HG03103 (cell line): ENCODE data around the gene STX2.
A peak's percentile ranks its signal among the peaks of the same experiment; 100 is the strongest.

ENCODE experiments used
- ATAC-seq: cut with Tn5 transposase; IDR thresholded peaks from one replicate; pipeline ENCODE4 v1.9.1; 2021; ENCODE audit warnings: low read depth; ENCODE audit not compliant: unreplicated experiment

Gene STX2

DNA sequence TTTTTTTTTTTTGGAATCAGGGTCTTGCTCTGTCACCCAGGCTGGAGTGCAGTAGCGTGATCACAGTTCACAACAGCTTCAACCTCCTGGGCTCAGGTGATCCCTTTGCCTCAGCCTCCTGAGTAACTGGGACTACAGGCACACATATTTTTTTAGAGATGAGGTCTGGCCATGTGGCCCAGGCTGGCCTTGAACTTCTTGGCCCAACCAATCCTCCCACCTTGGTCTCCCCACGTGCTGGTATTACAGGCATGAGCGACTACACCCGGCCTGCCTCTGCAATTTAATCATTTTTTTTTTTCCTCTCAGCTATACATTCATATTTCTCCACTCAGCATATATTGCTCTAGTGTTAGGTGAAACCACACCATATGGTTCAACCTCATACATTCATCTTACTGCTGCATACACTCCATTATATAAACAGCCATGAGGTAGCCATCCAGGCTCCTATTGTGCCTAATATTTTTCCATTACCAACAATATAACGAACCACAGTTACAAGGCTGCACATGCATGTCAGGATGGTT is 7.1 kb downstream of the STX2 start:
- ATAC-seq: no peak

DNA sequence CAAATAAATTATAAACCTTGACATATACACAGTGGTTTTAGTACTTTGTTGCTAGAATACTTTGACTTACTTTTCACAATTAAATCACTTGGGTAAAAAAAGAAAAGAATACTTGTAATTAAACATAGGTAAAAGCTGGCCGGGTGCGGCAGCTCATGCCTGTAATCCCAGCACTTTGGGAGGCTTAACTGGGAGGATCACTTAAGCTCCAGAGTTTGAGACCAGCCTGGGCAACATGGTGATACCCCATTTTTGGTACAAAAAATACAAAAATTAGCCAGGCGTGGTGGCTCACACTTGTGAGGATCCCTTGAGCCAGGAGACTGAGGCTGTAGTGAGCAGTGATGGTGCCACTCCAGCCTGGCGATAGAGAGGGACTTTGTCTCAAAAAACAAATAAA is 7.8 kb downstream of the STX2 start:
- ATAC-seq: no peak

DNA sequence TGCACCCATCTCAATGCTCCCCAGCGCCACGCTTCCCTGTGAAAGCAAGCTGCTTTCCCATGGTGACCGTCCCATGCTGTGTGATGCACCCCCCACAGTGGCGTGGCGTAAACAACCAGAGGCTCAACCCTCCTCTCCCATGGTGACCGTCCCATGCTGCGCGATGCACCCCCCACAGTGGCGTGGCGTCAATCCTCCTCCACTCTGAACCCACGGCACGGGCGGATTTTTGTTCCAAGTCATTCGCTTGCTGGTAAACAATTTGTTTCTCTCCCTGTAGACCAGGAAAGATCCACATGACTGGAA is 8.9 kb downstream of the STX2 start:
- ATAC-seq: no peak

DNA sequence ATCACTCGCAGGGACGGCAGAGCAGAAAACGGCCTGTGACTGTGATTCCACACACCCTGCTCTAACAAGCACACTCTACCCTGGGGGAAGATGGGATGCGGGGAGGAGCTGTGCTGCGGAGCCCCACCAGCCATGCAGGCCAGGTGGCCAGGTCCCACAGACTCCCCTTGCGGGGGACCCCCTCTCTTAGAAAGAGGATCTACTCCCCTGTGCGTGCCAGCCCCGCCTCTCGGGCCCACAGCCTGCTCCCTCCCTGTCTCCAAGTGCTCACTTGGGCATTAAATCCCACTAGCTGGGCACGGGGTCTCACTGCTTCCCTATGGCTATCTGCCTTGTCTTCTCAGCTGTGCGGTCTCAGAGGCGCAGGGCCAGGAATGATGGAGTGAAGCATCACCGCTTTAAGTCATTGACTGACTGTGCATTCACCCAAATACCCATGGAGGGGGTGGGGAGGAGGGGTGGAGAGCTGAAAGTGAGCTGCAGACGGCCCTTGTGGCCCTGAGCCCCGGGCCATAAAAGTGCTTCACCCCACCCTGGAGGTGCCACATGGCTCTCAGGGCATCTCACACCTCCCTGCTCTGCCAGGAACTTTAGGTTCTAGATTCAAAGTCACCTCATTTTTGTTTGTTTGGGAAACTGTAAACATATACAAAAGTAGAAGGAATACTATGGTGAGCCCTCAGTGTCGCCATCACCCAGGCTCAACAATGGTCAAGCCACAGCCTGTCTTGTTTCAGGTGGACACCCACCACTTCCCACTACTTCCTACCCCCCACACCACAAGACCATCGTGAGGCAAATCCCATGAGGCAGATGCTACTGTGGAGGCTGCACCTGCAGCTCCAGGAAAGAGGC is 9.4 kb downstream of the STX2 start:
- ATAC-seq: no peak

DNA sequence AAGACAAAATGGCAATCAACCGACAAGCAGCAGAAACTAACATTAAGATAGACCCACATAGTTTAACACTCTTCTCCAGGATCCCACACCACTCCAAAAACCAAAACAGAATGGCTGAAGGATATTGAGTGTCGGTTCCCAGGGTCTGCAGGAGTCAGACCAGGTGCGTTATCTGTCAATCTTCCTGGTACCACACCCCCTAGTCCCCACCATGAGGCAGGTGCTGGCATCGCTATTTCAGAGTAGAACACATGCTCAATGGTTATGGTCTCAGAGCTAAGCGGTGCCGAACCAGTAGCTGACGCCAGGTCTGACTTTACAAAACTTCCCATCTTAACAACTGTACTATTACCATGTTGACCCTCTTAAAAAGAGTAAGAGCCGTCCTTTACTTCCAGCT is 10.2 kb downstream of the STX2 start:
- ATAC-seq: no peak

DNA sequence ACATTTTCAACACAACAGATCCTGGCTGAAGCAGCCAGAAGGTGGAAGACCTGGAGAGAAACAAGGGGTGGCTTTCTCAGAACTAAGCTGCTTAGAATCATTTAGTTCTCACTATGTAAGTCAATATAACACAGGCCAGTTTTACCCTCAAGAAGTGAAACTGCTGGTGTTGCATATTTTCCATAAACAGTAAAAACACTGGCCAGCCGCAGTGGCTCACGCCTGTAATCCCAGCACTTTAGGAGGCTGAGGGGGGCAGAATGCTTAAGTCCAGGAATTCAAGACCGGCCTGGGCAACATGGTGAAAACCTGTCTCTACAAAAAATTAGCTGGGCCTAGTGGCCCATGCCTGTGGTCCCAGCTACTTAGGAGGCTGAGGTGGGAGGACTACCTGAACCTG is 11.6 kb downstream of the STX2 start:
- ATAC-seq: no peak

DNA sequence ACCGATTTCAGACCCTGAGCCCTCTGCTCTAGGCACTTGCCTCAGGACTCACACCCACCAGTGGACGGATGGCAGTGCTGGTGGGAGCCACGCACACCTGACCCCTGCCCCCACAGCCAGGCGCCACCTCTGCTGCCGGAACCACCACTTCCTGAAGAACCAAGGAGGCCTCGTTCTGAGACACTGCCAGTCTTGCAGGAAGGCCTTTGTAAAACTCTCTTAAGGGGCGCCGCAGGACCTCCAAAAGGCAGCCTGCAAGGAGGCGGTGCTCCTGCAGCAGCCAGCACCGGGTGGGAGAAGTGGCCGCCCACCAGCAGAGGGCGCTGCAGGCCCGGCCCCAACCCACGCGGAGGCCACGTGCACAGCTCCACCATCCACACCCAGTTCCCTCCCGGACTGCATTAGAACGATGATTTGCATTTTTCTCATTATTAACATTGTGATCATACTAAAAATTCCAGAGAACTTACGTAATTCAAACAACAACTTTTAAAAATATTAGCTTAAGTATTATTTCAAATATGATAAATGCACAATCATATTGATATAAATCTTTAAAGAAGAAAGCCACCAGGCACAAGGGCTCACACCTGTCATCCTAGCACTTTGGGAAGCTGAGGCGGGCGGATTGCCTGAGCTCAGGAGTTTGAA is 12.8 kb downstream of the STX2 start:
- ATAC-seq: no peak

DNA sequence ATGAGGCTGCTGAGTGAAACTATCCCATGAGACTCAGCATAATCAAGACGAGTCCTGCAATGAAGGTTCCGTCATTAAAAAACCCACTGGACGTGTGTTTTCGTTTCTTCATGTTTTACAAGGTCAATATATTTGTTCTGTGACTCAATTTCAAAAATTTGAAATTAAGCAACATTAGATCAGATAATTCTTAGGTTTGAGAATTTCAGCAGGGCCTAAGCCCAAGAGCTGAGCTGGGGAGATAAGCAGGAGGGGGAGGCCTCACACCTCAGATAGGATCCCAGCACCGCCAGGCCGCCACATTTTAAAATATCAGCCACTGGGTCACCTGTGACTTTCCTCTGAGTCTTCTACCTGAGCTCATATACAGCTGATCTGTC is 13.3 kb downstream of the STX2 start:
- ATAC-seq: no peak

DNA sequence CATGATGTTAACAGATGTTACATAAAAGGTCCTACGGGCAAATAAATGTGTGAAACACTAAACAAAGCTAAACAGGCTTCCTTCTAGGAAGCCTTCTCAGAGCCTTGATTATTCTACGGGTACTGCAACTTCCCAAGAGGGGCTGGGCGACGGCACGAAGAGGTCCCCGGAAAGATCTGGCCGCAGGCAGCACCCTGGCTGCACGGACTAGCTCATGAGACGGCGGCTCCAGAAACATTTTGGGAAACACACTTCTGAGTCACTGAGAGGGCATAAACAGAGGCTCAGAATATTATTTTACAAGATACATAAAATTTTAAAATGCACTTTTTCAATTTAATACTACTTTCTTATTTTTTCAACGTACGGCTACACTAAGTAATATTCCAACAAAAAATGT is 19.4 kb downstream of the STX2 start:
- ATAC-seq: no peak

DNA sequence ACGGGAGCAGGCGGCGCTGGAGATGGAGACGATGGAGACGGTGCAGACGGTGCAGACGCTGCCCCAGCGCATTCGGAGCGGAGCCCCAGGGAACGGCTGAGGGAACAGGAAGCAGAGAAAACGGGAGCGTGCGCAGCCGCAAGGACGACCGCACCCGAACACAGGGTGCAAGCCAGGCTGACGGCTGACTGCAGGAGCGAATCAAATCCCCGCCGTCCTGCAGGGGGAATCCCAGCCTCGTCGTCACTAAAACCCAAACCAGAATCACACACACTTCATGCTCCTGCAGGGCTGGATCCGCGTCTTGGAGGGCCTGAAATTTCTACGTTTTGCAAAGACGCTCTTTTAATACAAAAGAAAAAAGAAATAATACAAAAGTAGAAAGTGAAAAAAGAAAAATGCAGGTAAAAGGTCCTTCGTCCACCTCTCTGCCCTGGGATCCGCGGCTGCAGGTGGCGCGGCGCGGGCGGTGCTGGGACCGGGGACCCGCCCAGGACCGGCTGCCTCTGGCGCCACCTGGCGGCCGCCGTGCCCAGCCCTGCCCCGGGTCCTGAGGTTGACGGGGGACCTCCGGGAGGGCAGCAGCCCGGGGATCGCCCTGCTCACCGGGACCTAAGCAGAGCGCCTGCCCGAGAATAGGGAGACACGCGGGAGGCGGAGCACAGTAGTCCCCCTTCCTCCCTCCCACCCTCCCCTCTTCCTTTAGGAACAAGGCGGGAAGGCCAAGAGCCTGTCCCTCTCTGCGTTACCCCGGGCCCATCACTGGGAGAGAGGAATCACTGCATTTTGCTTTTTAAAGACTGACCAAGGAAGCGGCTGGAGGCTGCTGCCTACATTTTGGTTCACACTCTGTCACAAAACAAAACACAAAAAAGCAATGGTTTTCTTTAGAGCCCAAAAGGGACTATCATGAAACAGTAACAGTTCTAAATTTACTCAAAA is 20.1 kb downstream of the STX2 start:
- peak; percentile 88 for ATAC-seq

DNA sequence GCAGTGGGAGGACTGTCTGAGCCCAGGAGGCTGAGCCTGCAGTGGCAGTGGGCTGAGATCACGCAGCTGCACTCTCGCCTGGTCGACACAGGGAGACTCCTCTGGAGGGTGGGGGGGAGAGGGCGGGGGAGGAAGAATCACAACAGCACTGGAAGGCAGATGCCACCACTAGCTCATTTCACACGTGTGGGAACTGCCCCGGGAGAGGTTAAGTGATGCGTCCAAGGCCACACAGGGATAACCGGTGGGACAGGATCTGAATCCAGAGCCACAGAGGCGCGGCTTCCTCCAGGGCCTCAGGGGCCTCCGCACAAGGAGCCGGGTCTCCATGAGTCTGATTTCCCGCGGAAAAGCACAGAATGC is 20.8 kb downstream of the STX2 start:
- ATAC-seq: peak; percentile 1

DNA sequence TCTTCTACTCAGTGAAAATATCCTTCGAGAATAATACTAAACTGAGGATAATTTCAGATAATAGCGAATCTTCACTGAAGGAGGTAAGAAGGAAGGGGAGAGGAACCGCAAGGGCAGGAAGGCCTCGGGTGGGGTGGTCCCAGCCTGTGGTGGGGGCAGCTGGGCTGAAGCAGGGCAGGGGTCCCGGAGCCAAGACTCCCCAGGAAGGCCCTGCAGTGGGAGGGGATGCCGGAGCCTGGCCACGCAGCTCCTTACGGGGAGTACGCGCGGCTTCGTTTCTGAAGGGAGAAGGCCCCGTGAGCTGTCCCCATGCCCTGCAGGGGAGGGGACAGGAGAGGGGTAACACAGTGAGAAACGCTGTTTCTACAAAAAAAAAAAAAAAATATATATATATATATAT is 21.2 kb downstream of the STX2 start:
- no peak for ATAC-seq

DNA sequence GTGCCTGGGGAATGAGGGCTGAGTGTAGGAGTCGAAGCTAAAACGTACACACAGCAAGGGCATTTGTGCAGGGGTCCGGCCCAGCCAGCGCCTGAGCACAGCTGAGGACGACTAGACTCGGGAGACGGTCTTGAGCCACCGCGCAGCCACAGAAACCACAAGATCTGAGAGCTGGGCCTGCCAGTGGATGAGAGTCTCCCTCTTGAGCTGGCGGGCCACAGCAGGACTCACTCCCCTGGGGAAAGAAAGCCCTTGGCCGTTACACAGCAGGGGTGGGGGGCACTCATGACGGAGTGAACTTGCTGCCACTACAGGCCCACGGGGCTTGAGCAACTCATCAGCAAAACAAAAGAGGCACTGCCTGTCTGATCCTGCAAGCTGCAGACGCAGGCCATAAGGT is 23.0 kb downstream of the STX2 start:
- no peak for ATAC-seq

DNA sequence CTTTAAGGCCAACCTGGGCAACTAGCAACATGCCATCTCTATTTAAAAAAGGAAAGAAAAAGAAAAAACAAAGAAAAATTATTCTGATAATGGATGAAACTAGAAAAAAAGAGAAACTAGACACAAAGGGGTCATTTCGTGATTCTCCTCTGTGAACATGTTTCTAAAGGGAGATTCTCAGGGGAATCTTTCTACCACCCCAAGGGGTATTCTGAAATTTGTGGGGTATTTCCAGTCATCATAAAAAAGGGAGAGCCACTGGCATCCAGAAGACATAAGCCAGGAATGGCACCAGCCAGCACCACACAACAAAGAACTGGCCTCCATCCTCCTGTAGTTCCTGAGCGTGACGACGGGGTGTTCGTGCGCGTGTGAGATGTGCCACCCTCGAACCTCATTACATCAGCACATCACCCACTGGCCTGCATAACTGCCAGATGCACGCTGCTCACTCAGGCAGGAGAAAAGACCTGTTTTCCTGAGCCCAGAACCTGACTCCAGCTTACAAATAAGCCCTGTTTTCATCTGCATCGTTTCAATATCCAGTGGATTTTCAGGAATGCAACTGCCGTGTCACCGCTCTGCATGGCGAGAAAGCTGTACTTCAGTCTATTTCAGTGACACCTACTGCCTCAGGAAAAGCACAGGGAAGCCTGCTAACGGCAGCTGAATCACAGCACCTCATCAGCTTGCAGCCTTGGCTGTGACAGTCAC is 23.9 kb downstream of the STX2 start:
- ATAC-seq: no peak

DNA sequence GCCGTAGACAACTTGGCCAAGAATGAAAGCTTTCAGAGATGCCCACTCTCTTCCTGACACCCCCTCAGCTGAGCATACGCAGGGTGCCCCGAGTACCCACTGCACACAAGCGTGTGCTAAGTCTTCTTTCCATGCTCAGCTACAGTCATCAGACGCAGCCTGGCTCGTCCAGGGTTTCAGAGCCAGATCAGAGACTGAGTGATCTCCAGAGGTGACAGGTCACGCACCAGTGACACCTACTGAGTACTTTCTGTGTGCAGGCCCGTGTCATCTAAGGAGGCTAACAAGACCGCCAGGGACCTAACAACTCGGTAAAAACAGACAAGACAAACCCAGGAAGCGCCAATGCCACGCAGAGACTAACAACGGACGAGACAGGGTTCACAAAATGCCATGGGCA is 25.1 kb downstream of the STX2 start:
- ATAC-seq: no peak

DNA sequence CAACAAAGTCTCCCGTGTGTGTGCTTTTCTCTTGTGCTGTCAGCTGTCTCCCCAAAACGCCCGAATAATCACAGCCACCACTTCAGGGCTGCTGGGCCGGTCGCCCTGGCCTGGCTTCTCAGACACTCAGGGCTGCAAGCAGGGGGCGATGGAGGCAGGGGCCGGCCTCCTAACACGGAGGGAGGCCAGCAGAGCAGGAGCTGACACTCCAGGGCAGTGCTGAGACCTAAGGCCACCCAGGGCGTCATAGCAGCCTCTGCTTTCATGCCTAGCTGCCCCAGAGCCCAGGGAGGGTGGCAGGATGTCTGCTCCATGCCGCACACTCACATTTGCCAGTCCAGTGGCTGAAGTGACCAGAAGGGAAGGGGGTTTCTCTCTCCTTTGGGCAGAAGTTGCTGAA is 25.6 kb downstream of the STX2 start:
- no peak for ATAC-seq

DNA sequence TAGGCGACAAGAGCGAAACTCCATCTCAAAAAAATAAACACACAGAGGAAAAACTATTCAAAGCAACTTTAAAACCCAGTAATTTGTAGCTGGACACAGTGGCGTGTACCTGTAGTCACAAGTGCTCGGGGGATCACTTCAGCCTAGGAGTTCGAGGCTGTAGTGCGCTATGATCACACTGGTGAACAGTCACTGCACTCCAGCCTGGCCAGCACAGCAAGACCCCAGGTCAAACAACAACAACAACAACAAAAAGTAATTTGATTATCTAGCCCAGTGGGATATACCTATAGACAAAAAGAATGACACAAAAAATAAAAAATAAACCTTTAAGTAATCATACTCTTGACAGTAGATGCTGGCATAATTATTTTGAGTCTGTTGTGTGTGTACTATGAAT is 29.3 kb downstream of the STX2 start:
- no peak for ATAC-seq

DNA sequence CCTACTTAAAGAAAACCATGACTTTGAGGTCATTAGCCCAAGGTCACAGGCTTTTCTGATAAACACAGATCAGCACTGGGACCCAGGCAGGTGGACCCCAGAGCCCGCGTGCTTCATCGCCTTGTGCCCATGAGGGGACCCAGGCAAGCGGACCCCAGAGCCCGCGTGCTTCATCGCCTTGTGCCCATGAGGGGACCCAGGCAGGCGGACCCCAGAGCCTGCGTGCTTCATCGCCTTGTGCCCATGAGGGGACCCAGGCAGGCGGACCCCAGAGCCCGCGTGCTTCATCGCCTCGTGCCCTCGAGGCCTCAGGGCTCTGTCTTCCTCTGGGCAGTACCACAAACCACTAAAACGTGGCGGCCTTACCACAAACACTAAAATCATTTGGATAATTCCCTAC is 31.7 kb downstream of the STX2 start:
- ATAC-seq: no peak

DNA sequence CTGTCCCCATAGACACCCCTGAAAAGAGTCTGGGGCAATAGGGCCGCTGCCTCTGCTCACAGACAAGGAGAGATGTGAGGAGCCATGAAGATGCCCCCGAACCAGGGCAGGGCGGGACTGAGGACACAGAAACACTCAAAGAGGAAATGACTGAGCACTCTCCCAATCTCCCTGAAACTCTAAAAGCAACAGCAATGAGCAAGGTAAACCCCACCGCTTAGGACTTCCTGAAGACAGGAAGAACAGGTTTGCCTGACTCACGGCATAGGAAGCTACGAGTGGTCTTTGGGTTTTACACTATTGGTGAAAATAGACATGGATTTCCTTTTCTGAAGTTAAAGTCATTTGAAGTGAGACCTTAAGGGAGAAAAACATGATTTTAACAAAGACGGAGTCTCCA is 32.5 kb downstream of the STX2 start:
- no peak for ATAC-seq

DNA sequence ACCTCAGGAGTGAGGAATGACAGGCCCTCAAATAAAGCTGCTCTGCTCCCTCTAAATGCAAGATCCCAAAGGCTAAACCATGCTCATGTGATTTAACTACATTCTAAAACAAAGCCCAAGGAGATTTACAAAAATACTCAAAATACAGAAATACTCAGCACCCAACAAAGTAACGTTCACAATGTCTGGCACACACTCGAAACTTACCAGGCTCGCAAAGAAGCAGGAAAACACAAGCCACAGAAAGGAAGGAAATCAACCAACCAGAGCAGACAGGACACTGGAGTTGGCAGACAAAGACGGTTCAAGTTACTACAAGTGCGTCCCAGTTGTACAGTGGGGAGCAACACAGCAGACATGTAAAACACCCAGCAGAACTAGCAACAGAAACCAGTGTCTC is 33.4 kb downstream of the STX2 start:
- no peak for ATAC-seq

DNA sequence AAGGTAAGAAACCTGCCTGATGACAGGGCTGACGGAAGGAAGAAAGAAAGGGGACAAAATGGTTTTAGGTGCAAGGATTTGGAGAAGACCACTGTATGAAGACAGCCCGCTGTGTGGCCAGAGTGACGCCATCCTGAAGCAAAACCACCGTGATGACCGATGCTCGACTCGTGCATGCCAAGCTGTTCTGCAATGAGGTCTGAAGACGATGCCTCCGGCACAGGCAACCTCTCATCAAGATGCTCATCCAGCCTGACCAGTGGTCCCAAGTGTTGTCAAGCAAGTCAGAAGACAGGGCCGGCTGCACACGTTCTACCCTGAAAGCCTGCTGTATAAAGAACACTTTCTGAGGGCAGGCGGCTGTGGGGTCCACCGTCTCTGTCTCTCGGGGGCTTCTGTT is 34.8 kb downstream of the STX2 start:
- no peak for ATAC-seq
